Activated CD4-positive, alpha-beta memory T cell treated with anti-CD3 and anti-CD28 coated beads, Interleukin-2, amount 10 ng/mL, durations not matched to agents 7 days and 5 days (primary cell): ENCODE data around the gene SPATA31D4. TPM values are rescaled to one million over a fixed set of nuclear protein-coding genes. Genes with fewer than 3 reads are reported as not detected.
"Not testable (repeated sequence)": the region's sequence is repeated elsewhere in the genome, so short reads cannot be mapped to it uniquely, and the experiment has no call there.

Source experiments
- CTCF ChIA-PET: fragments of 350-600 bp; sonication (Branson Sonifier 250); formaldehyde crosslinking; loops from one replicate; lab custom pipeline; 2021; ENCODE audit warnings: antibody characterized with exemption, inconsistent platforms; lab: Charles Lee
- POLR2A ChIA-PET: fragments of 350-600 bp; sonication (Branson Sonifier 250); formaldehyde crosslinking; loops from one replicate; lab custom pipeline; 2021; ENCODE audit warnings: antibody characterized with exemption; lab: Charles Lee
- DNase-seq: peaks from one replicate; pipeline ENCODE4 v3.0.0-alpha.2; 2020
- H3K27ac Mint-ChIP-seq: one replicate; pipeline ENCODE4 v1.8.0; 2021; ENCODE audit warnings: mild to moderate bottlenecking, mixed read lengths
- H3K27me3 Mint-ChIP-seq: one replicate; pipeline ENCODE4 v1.8.0; 2021; ENCODE audit warnings: mixed read lengths
- H3K36me3 Mint-ChIP-seq: one replicate; pipeline ENCODE4 v1.8.0; 2021; ENCODE audit warnings: low read depth, mixed read lengths
- H3K4me1 Mint-ChIP-seq: one replicate; pipeline ENCODE4 v1.8.0; 2021; ENCODE audit warnings: mixed read lengths
- H3K4me3 Mint-ChIP-seq: one replicate; pipeline ENCODE4 v1.8.0; 2021; ENCODE audit warnings: mild to moderate bottlenecking, mixed read lengths
- H3K9me3 Mint-ChIP-seq: one replicate; pipeline ENCODE4 v1.8.0; 2021; ENCODE audit warnings: mixed read lengths
- total RNA-seq, 2 experiments: library from RNA; stranded (reverse); gene quantifications; one replicate each; pipeline ENCODE4 v1.2.3, GENCODE V29; 2021

Gene SPATA31D4
- total RNA-seq, 2 experiments from 2014 or later: not detected

DNA sequence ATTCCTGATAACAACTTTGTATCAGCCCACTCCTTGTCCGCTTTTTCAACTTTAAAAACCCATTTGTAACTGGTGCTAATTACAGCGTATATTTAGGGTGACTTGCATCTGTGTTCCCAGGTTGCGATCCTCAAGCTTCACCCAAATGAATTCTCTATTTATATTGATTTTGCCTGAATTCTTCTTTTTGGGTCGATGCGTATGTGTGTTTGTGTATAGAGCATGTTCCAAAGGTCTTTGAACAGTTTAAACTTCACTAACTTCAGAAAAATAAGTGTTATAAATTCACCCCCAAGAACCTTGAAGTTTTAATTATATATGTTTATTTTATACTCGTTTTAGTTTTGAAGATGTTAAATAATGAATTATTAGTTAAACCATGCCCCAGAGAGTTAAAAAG, 16.1 kb upstream of the SPATA31D4 start:
- CTCF ChIA-PET: no interaction called here
- H3K27ac Mint-ChIP-seq: no peak overlapping the region
- H3K27me3 Mint-ChIP-seq: no peaks in the 10 kb centered on the region
- H3K36me3 Mint-ChIP-seq: no peaks in the 10 kb centered on the region
- no peaks in the 10 kb centered on the region for H3K4me1 Mint-ChIP-seq
- no peak overlapping the region for H3K4me3 Mint-ChIP-seq
- no peak for DNase-seq
- POLR2A ChIA-PET: no interaction called here
- H3K9me3 Mint-ChIP-seq: peaks cover 10% of the 10 kb centered on the region

DNA sequence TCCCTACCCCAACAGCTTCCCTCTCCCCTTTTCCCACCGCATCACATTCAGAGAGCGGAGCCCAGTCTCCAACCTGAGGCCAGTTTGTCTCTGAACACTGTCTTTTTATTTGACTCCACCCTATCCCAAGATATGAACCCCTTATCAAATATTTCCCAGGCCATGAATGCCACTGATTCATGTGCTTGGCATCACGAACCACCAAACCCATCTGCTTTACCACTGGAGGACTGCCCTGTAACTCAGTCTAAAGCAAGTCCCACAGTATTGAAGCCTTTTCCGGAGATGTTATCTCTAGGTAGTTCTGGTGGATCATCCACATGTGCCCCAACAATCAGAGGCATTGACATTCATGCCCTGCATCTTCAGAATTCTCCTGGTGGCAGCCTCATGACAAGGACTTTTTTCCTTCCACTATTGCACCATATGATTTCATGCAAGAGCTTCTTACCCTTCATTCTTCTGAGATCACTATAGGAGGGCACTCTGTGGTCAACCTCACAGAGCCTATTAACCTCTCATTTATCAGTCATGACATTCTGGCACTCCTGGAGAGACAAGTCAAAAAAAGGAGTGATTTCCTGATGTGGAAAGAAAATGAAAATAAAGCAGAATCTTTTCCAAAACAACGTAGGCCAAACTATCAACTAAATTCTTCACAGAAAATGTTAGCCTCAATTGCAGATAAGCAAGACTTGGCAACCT, 12.3 kb upstream of the SPATA31D4 start:
- Mint-ChIP-seq H3K36me3 (no peaks in the 10 kb centered on the region), H3K4me1 (no peaks in the 10 kb centered on the region), H3K27me3 (no peaks in the 10 kb centered on the region), H3K9me3 (peaks cover 10% of the 10 kb centered on the region), H3K4me3 (no peak overlapping the region), H3K27ac (no peak overlapping the region)
- ChIA-PET POLR2A (no interaction called here), CTCF (no interaction called here)
- no peak for DNase-seq

DNA sequence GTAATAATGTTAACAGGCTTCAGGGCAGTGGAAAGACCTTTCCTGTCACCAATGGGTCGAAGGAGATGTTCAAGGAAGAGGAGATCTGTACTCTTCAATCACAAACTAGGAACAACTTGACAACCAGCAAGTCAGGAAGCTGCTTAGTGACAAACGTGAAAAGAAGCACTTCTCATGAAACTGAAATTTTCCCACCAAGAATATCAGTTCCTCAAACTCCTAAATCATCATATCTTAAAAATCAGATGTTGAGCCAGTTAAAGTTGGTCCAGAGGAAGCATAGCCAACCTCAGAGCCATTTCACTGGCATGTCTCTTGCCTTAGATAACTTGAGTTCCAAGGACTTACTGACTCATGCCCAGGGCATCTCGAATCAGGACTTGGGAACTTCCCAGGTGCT, 9.7 kb upstream of the SPATA31D4 start:
- DNase-seq, H3K9me3 Mint-ChIP-seq, POLR2A ChIA-PET, H3K27ac Mint-ChIP-seq, H3K4me3 Mint-ChIP-seq, H3K36me3 Mint-ChIP-seq, CTCF ChIA-PET, H3K27me3 Mint-ChIP-seq, H3K4me1 Mint-ChIP-seq: not testable (repeated sequence)

GRCh38 chr9:81930147-81930546, 1.9 kb downstream of the SPATA31D4 start:
- DNase-seq, POLR2A ChIA-PET, H3K27ac Mint-ChIP-seq, H3K4me1 Mint-ChIP-seq, H3K27me3 Mint-ChIP-seq, H3K9me3 Mint-ChIP-seq, H3K36me3 Mint-ChIP-seq, H3K4me3 Mint-ChIP-seq, CTCF ChIA-PET: not testable (repeated sequence)

DNA sequence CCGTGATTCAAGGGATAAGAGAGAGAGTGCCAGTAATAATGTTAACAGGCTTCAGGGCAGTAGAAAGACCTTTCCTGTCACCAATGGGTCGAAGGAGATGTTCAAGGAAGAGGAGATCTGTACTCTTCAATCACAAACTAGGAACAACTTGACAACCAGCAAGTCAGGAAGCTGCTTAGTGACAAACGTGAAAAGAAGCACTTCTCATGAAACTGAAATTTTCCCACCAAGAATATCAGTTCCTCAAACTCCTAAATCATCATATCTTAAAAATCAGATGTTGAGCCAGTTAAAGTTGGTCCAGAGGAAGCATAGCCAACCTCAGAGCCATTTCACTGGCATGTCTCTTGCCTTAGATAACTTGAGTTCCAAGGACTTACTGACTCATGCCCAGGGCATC, 5.3 kb downstream of the SPATA31D4 start:
- H3K4me3 Mint-ChIP-seq, H3K9me3 Mint-ChIP-seq, DNase-seq, H3K27ac Mint-ChIP-seq, POLR2A ChIA-PET, CTCF ChIA-PET, H3K27me3 Mint-ChIP-seq, H3K4me1 Mint-ChIP-seq, H3K36me3 Mint-ChIP-seq: not testable (repeated sequence)

DNA sequence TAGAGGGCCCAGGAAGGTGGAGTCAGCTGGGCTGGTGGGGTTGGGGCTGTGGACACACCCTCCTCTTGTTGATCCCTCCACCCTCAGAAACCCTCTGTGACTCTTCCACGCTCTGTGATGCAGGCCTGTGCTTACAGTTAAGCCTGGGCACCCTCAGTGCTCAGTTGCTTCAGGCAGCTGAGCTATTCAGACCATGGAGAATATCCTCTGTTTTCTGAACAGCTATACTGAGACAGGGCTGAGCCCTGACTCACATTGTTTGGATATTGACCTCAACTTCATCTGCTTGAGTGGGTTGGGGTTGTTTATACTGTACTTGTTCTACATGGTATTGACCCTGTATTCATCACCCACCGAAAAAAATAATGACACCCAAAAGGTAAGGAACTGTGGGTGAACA, 15.2 kb downstream of the SPATA31D4 start, which contains the start of gene SPATA31D3:
TSS of gene SPATA31D3 (plus strand) at position 108 of the 400 bp plus-strand sequence. CDS start at position 194, 86 bp downstream.
- H3K36me3 Mint-ChIP-seq, H3K27me3 Mint-ChIP-seq, H3K4me1 Mint-ChIP-seq, H3K4me3 Mint-ChIP-seq, H3K27ac Mint-ChIP-seq, DNase-seq, CTCF ChIA-PET, POLR2A ChIA-PET, H3K9me3 Mint-ChIP-seq: not testable (repeated sequence)

DNA sequence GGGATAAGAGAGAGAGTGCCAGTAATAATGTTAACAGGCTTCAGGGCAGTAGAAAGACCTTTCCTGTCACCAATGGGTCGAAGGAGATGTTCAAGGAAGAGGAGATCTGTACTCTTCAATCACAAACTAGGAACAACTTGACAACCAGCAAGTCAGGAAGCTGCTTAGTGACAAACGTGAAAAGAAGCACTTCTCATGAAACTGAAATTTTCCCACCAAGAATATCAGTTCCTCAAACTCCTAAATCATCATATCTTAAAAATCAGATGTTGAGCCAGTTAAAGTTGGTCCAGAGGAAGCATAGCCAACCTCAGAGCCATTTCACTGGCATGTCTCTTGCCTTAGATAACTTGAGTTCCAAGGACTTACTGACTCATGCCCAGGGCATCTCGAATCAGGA, 20.4 kb downstream of the SPATA31D4 start:
- H3K27ac Mint-ChIP-seq, H3K4me3 Mint-ChIP-seq, H3K36me3 Mint-ChIP-seq, POLR2A ChIA-PET, DNase-seq, H3K4me1 Mint-ChIP-seq, H3K27me3 Mint-ChIP-seq, H3K9me3 Mint-ChIP-seq, CTCF ChIA-PET: not testable (repeated sequence)

DNA sequence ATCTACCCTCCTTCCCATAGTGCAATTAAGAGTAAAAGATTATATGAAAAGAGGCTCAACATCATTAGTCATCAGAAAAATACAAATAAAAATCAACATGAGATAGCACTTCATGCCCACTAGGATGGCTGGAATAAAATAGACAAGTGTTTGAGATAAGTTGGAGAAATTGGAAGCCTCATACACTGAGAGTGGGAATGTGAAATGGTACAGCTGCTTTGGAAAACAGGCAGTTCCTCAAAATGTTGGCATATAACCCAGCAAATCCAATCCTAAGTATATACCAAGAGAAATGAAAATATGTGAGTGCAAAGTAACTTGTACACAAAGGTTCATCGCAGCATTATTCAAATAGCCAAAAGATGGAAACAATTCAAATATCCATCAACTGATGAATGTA, 24.9 kb downstream of the SPATA31D4 start:
- H3K9me3 Mint-ChIP-seq: peaks cover 25% of the 10 kb centered on the region
- no peaks in the 10 kb centered on the region for H3K27me3 Mint-ChIP-seq
- POLR2A ChIA-PET: no interaction called here
- no peaks in the 10 kb centered on the region for H3K36me3 Mint-ChIP-seq
- CTCF ChIA-PET: no interaction called here
- H3K4me3 Mint-ChIP-seq: no peak overlapping the region
- H3K4me1 Mint-ChIP-seq: no peaks in the 10 kb centered on the region
- DNase-seq: no peak
- no peak overlapping the region for H3K27ac Mint-ChIP-seq

- ChIA-PET CTCF (no interaction called here), POLR2A (no interaction called here)
- Mint-ChIP-seq H3K27me3 (no peaks in the 10 kb centered on the region), H3K4me3 (no peak overlapping the region), H3K4me1 (no peaks in the 10 kb centered on the region), H3K36me3 (no peaks in the 10 kb centered on the region), H3K27ac (no peak overlapping the region), H3K9me3 (peaks cover 27% of the 10 kb centered on the region)
- DNase-seq: no peak
These were observed 27.4 kb downstream of the SPATA31D4 start for GRCh38 chr9:81955625-81956024.

DNA sequence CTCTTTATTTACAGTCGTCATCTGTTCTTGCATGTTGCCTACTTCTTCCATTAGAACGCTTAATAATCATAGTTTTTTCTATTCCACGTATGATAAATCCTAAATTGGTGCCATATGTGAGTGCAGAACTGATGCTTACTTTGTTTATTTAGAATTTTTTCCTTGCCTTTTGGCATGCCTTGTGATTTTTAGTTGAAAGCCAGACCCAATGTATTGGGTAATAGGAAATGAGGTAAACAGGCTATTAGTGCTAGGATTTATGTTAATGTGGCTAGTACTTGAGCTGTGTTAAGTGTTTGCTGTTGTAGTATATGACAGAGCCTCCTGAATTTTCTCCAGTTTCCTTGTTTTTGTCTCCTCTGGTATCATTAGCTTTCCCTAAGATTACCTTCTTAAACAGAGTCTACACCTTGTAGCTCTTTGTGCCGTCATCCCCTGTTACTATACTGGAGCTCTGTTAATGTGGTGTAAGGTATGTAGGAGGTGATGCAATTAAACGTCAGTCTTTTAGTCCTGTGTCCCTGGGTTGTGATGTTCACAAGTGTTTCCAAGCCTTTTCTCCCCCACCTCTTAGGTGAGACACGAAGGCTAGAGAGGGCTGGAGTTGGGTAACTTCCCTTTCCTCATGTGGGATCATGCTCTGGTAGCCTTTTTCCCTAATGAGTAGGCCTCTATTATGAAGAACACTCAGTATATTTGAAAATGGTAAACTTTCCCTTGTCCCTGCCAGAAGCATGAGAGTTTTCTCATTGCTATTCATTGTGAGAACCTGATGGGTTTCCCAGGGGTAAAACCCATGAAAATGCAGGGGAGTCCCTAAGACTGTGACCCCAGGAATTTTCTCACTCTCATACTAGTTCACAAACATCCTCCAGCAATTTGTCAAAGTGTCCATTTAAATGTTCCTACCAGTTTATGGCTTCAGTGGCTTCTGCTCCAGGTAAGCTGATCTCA, 36.3 kb downstream of the SPATA31D4 start:
- Mint-ChIP-seq H3K27ac (no peak overlapping the region), H3K4me1 (no peaks in the 10 kb centered on the region), H3K4me3 (no peak overlapping the region), H3K36me3 (no peaks in the 10 kb centered on the region), H3K27me3 (no peaks in the 10 kb centered on the region), H3K9me3 (peaks cover 7% of the 10 kb centered on the region)
- CTCF ChIA-PET: no interaction called here
- POLR2A ChIA-PET: no interaction called here
- no peak for DNase-seq

DNA sequence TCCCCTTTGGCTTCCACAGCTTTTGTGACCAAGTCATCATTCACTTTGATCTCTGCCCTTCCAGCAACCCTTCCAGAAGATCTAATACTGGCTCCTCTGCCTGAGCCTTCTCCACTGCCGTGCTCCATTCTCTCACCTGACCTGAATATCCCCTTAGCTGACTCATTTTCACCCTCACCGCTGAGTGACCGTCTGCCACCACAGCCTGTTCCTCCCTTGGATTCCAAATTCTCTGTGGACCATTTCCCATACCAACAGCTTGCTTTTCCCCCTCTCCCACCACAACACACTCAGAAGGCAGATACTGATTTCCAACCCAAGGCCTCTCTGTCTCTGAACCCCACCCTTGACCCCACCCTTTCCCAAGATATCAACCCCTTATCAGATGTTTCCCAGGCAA, 39.8 kb downstream of the SPATA31D4 start:
- CTCF ChIA-PET: no interaction called here

GRCh38 chr9:81969971-81970370, 41.7 kb downstream of the SPATA31D4 start:
- H3K4me3 Mint-ChIP-seq: no peak overlapping the region
- no peaks in the 10 kb centered on the region for H3K36me3 Mint-ChIP-seq
- CTCF ChIA-PET: no interaction called here
- H3K9me3 Mint-ChIP-seq: peaks cover 12% of the 10 kb centered on the region
- H3K4me1 Mint-ChIP-seq: no peaks in the 10 kb centered on the region
- H3K27ac Mint-ChIP-seq: no peak overlapping the region
- POLR2A ChIA-PET: no interaction called here
- no peaks in the 10 kb centered on the region for H3K27me3 Mint-ChIP-seq
- DNase-seq: no peak

More for the DNA sequence above, 39.8 kb downstream of the SPATA31D4 start:
- POLR2A ChIA-PET: no interaction called here
- H3K4me1 Mint-ChIP-seq: no peaks in the 10 kb centered on the region
- H3K4me3 Mint-ChIP-seq: no peak overlapping the region
- peaks cover 12% of the 10 kb centered on the region for H3K9me3 Mint-ChIP-seq
- H3K36me3 Mint-ChIP-seq: no peaks in the 10 kb centered on the region
- DNase-seq: no peak
- no peaks in the 10 kb centered on the region for H3K27me3 Mint-ChIP-seq
- H3K27ac Mint-ChIP-seq: no peak overlapping the region

GRCh38 chr9:81971727-81972126, 43.5 kb downstream of the SPATA31D4 start:
- H3K9me3 Mint-ChIP-seq: peaks cover 16% of the 10 kb centered on the region
- CTCF ChIA-PET: no interaction called here

More at GRCh38 chr9:81971727-81972126, 43.5 kb downstream of the SPATA31D4 start:
- H3K4me3 Mint-ChIP-seq: no peak overlapping the region
- no peaks in the 10 kb centered on the region for H3K27me3 Mint-ChIP-seq
- DNase-seq: no peak
- H3K27ac Mint-ChIP-seq: no peak overlapping the region
- no peaks in the 10 kb centered on the region for H3K36me3 Mint-ChIP-seq
- no peaks in the 10 kb centered on the region for H3K4me1 Mint-ChIP-seq
- POLR2A ChIA-PET: no interaction called here
